Measurements from ENCODE around the gene FAM219B.
"Not testable (repeated sequence)": the region's sequence is repeated elsewhere in the genome, so short reads cannot be mapped to it uniquely, and the experiment has no call there.

The FAM219B gene

GRCh38 chr15:74924525-74924924 lies 17.9 kb upstream of the FAM219B start:
- no peaks in the 10 kb centered on the region for H3K4me1 ChIP-seq (ENCODE audit: control insufficient read depth in 1 of 2, insufficient read depth in 1 of 2, low read depth in 1 of 2, low read length in 1 of 2)
- no peaks in the 10 kb centered on the region for H3K27me3 ChIP-seq
- TF ChIP-seq CTCF (IDR thresholded peaks at IDR 0.05) = no peak
- H3K9me3 ChIP-seq = no peaks in the 10 kb centered on the region
- H3K36me3 ChIP-seq = peaks cover 89% of the 10 kb centered on the region
- H3K27ac ChIP-seq = no peak overlapping the region
- no peak overlapping the region for H3K4me3 ChIP-seq (ENCODE audit: low read depth in 1 of 2, low read length in 1 of 2)

GRCh38 chr15:74920456-74920855 lies 13.8 kb upstream of the FAM219B start:
- no peaks in the 10 kb centered on the region for H3K9me3 ChIP-seq
- peaks cover 92% of the 10 kb centered on the region for H3K36me3 ChIP-seq
- no peak for TF ChIP-seq CTCF (IDR thresholded peaks at IDR 0.05)
- H3K27ac ChIP-seq = no peak overlapping the region
- H3K4me1 ChIP-seq (ENCODE audit: control insufficient read depth in 1 of 2, insufficient read depth in 1 of 2, low read depth in 1 of 2, low read length in 1 of 2) = no peaks in the 10 kb centered on the region
- H3K27me3 ChIP-seq = no peaks in the 10 kb centered on the region
- no peak overlapping the region for H3K4me3 ChIP-seq (ENCODE audit: low read depth in 1 of 2, low read length in 1 of 2)

GRCh38 chr15:74917676-74918075 lies 11.0 kb upstream of the FAM219B start:
- peaks cover 84% of the 10 kb centered on the region for H3K36me3 ChIP-seq
- no peak overlapping the region for H3K4me3 ChIP-seq (ENCODE audit: low read depth in 1 of 2, low read length in 1 of 2)
- H3K27ac ChIP-seq = no peak overlapping the region
- no peak for TF ChIP-seq CTCF (IDR thresholded peaks at IDR 0.05)
- no peaks in the 10 kb centered on the region for H3K9me3 ChIP-seq
- no peaks in the 10 kb centered on the region for H3K4me1 ChIP-seq (ENCODE audit: control insufficient read depth in 1 of 2, insufficient read depth in 1 of 2, low read depth in 1 of 2, low read length in 1 of 2)
- H3K27me3 ChIP-seq = no peaks in the 10 kb centered on the region

GRCh38 chr15:74913799-74914198 lies 7.1 kb upstream of the FAM219B start:
- not testable (repeated sequence) for H3K9me3 ChIP-seq; H3K4me3 ChIP-seq (ENCODE audit: low read depth in 1 of 2, low read length in 1 of 2); H3K27ac ChIP-seq; H3K4me1 ChIP-seq (ENCODE audit: control insufficient read depth in 1 of 2, insufficient read depth in 1 of 2, low read depth in 1 of 2, low read length in 1 of 2); H3K27me3 ChIP-seq
- H3K36me3 ChIP-seq = peaks cover 57% of the 10 kb centered on the region

- no peak overlapping the region for H3K4me3 ChIP-seq (ENCODE audit: low read depth in 1 of 2, low read length in 1 of 2)
- H3K36me3 ChIP-seq = peaks cover 49% of the 10 kb centered on the region
- H3K9me3 ChIP-seq = no peaks in the 10 kb centered on the region
- no peak for TF ChIP-seq CTCF (IDR thresholded peaks at IDR 0.05)
- no peaks in the 10 kb centered on the region for H3K4me1 ChIP-seq (ENCODE audit: control insufficient read depth in 1 of 2, insufficient read depth in 1 of 2, low read depth in 1 of 2, low read length in 1 of 2)
- H3K27ac ChIP-seq = no peak overlapping the region
- no peaks in the 10 kb centered on the region for H3K27me3 ChIP-seq
These were observed 6.4 kb upstream of the FAM219B start for GRCh38 chr15:74913041-74913440.

- Histone ChIP-seq H3K27ac (no peak overlapping the region), H3K36me3 (peaks cover 26% of the 10 kb centered on the region), H3K4me3 (ENCODE audit: low read depth in 1 of 2, low read length in 1 of 2) (no peak overlapping the region), H3K9me3 (no peaks in the 10 kb centered on the region), H3K27me3 (no peaks in the 10 kb centered on the region), H3K4me1 (ENCODE audit: control insufficient read depth in 1 of 2, insufficient read depth in 1 of 2, low read depth in 1 of 2, low read length in 1 of 2) (peaks cover 28% of the 10 kb centered on the region in 2 experiments)
- no peak for TF ChIP-seq CTCF (IDR thresholded peaks at IDR 0.05)
These were observed 2.0 kb upstream of the FAM219B start for GRCh38 chr15:74908635-74909034.

All from neutrophil (primary cell).